Hematopoietic multipotent progenitor cell treated with erythropoietin and hydrocortisone succinate and interleukin-3 and kit ligand, for 15 days (in vitro differentiated cells): ENCODE data around the gene UNC5A.

Source experiments
- DNase-seq: peaks from one replicate; pipeline ENCODE4 v3.0.0-alpha.2; 2015; ENCODE audit warnings: low spot score

UNC5A gene

DNA sequence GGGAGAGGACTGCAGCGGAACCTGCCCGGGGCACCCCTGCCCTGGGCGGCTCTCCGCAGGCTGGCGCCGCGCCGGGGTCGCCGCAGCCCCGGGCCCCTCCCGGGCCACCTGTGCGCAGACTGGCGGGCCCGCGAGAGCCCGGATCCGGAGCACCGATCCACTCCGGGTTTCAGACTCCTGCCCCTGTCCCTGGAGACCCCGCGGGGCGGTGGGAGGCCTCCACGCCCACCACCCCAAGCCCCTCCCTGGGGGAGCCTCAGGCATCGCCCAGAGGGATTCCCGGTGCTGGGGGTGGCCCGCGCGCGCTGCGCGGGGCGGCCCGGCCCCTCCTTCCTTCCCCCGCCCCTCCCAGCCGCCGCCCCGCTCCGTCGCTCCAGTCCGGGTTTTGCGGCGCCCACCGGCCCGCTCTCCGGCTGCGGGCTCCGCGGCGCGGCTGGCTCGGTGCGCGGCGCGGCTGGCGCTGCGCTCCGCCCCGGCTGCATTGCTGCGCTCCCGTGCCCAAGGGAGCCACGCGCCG is at the start of gene UNC5A:
Gene UNC5A, plus strand, starts transcription at position 479 of the 517 bp plus-strand sequence. CDS start 192 bp downstream, outside the sequence.
- no peak for DNase-seq

DNA sequence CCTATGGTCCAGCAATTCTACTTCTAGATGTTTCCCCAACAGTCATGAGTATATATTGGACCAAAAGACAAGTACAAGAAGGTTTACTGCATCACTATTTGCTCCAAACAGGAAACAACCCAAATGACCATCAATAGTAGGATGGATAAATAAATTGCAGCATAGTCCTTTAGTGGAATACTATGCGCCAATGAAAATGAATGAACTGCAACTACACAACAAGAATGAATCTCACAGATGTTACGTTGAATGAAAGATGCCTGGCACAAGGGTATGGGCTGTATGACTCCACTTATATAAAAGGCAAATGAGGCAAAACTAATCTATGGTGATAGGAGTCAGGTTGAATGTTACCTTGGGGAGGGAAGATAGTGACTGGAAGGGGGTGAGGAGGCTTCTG is 48.6 kb upstream of the UNC5A start:
- no peak for DNase-seq

DNA sequence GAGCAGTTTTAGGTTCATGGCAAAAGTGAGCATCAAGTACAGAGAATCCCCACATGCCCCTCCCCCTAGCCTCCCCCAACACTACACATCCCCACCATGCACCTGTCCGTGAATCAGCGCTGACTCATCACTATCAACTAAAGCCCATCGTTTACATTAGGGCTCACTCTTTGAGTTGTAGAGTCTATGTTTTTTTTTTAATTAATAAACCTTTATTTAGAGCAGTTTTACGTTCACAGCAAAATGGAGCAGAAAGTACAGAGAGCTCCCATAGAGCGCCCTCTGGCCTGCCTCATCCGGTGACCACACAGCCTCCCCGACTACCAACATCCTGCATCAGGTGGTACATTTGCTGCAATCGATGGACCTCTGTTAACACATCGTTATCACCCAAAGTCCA is 47.9 kb upstream of the UNC5A start:
- DNase-seq = no peak

DNA sequence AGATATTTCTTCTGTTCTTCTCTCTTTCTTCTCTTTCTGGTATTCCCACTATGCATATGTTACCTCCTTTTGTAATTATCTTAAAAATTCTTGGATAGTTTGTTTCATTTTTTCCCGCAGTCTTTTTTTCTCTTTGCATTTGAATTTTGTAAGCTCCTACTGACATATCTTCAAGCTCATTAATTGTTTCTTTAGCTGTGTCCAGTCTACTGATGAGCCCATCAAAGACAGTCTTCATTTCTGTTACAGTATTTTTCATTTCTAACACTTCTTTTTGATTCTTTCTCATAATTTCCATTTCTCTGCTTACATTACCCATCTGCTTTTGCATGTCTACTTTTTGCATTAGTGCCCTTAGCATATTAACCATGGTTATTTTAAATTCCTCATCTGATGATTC is 44.7 kb upstream of the UNC5A start:
- no peak for DNase-seq

DNA sequence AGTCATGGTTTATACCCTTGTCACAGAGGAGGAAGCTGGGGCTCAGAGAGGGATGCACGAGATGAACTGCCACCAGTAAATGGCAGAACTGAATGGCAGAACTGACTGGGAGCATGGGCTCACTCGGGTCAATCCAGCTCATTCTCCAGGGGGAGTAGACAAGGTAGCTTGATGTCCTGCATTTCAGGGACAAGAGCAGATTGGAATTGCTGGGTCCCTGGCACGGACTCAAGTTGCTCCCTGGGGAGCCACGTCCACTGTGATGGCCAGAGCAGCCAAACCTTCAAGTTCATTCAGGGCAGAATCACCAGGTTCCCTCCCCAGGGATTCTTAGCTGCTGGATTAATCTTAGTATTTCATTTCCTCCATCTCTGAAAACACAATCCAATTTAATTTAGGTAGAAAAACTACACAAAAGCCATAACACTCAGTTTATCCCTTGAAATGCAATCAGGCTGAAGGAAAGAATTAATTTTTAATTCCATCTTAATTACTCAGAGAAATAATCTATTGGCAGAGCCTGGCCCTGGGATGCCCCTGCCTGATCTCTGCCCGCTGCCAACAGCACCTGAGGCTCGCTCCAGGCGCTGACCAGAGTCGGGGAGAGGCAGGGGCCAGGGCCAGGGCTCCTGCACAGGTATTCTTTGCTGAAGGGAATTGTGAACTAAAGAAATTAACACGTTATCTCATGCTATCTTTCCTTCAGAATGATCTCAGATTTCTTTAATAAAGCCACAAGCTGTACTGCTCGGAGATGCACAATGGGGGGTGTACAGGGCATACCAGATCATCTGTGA is 42.0 kb upstream of the UNC5A start:
- DNase-seq = no peak

DNA sequence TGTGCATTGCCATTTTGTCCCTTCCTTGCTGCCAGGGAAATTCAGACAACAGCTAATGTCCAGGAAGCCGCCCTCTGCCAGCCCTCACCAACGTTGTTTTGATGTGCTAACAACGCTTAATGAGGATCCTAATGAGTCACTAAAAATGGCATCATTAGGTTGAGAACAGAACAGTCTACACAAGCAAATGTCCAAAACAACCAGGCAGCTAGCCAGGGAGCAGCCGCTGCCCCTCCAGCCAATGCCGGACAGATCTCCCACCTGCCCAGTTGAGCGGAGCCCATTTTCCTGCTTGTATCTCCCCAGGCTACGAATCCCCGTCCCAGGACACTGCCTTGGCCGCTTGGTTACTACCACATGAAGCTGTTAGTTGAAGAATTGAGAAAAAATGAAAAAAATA is 40.4 kb upstream of the UNC5A start:
- DNase-seq = no peak

DNA sequence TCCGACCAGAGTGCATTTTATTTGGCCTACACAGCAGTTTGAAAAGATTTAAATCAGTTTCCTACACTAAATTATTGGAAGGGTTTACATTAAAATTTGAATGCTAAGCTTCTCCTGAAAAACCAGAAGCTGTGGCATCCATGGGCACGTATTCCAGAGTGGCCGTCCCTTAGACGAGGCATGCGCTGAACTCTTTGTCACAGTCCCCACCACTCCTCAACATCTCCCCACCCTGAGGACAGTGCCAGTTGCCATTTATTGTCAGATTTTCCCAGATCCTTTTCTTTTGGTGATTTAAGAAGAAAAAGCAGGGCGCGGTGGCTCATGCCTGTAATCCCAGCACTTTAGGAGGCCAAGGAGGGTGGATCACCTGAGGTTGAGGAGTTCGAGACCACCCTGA is 39.9 kb upstream of the UNC5A start:
- DNase-seq = no peak

DNA sequence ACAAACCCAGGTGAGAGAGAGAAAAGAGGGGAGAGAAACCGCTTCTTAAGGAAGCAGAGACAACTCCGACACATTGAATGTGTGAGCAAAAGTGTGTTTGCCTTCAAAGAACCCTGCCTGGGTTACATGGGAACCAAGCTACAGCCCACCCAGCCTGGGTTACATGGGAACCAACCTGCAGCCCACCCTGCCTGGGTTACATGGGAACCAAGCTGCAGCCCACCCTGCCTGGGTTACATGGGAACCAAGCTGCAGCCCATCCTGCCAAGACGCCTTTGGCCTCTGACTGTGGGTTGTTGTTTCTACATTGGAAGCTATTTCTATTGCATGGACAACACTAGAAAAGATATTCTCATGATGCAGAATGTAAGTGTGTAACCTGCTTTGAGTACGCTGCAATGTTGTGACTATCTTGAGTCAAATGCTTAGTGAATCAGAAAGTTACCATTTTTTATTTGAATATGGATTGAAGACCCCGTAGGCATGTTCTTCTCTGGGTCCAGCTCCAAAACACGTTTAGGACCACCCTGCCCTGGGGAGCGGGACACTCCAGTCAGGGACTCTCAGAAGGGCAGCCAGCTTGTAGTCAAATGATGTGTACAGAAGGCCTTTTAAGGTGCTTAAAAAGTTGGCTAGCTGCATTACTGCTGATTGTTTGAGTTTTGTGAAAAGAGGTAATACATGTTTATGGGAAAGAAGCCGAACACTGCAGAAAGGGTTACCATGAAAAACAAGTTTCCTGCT is 39.1 kb upstream of the UNC5A start:
- DNase-seq = no peak

DNA sequence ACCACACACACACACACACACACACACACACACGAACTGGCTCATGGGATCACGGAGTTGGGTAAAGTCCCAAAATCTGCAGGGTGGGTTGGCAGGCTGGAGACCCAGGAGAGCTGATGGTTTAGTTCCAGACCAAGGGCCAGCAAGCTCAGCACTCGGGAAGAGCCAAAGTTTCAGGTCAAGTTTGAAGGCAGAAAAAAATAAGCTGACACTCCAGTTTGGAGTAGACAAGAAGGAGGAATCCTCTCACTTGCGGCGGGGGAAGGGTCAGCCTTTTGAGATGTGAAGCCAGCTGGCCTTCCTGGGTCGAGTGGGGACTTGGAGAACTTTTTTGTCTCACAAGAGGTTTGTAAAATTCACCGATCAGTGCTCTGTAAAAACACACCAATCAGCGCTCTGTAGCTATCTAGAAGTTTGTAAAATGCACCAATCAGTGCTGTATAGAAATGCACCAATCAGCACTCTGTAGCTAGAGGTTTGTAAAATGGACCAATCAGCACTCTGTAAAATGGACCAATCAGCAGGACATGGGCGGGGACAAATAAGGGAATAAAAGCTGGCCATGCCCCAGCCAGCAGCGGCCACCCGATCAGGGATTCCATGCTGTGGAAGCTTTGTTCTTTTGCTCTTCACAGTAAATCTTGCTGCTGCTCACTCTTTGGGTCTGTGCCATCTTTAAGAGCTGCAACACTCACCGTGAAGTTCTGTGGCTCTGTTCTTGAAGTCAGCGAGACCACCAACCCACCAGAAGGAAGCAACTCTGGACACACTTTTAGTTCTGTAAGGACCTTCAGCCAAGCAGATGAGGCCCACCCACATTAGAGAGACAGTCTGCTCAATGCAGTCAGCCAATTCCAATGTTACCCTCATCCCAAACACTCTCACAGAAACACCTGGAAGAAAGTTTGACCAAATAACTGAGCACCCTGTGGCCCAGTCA is 37.8 kb upstream of the UNC5A start:
- no peak for DNase-seq

DNA sequence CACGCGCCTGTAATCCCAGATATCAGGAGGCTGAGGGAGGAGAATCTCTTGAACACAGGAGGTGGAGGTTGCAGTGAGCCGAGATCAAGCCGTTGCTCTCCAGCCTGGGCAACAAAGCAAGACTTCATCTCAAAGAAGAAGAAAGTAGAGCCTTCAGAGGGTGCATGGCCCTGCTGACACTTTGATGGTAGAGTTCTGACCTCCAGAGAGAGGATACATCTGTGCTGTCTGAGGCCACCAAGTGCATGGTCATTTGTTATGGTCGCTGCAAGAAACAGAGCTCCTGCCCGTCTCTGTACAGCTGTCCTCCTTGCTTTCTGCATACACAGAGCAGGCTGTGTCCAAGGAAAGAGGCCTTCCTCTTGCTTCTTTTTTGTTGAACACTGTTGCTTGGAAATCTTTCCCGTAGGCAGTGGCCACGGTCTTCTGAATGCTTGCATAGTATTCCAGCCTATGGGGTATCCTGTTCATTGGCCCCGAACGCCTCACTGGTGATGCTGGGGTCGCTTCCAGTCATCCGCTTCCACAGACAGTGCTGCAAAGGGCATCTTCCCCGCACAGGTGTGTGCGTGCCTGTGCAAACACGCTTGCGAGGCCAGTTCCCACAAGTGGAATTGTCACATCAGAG is 36.8 kb upstream of the UNC5A start:
- no peak for DNase-seq

DNA sequence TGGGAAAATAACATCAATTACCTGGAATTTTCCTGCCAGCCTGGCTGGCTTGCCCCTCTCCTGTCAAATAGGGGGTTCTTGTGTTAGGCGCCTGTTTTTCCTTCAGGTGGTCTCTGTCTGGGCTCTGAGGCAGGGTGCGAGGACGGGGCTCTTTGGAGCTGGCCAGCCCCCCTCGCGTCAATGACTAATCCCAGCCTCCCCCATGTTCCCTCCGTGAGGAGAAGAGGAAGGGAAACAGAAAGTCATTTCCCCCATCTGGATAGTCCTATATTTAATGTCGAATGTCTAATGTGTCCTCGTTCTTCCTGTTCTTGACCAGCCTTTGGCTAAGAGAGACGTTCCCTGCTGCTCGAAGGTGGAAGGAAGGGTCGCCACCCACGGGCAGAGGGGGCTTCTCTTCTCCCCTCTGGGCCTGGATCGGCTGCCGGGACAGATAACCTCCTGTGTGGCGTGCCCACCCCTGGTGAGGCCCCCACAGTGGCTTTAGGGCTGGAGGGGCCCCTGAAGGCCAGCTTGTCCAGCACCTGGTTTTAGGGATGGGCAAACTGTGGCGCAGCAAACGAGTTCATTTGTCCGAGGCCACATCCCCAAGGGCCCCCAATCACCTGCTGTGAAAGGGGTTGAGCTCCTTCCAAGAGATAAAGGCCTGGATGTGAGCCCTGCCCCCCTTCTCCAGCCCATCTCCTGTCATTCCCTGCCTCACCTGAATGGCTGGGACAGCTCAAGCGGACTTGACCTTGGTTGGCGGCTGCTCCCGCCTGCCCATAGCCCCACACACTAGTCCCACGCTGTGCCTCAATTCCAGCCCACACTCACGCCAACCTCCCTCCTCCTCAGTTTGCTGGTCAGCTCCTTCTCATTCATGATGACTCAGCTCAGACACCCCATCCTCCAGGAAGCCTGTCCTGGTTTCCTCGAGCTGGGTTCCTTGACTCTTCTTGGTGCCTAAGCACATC is 35.9 kb upstream of the UNC5A start:
- no peak for DNase-seq

DNA sequence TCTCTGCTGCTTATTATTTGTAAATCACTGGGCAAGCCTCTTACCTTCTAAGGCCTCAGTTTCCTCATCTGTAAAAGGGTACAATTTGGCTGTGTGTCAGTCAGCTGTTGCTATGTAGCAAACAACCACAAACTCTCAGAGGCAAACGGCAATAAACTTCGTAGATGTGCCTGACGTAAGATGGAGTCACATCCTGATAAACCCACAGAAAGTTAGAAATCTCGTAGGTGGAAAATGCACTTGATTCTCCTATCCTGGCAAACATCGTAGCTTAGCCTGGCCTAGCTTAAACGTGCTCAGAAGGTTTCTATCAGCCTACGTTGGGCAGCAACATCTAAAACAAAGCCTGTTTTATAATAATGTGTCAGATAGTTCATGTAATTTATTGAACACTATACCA is 35.0 kb upstream of the UNC5A start:
- no peak for DNase-seq

DNA sequence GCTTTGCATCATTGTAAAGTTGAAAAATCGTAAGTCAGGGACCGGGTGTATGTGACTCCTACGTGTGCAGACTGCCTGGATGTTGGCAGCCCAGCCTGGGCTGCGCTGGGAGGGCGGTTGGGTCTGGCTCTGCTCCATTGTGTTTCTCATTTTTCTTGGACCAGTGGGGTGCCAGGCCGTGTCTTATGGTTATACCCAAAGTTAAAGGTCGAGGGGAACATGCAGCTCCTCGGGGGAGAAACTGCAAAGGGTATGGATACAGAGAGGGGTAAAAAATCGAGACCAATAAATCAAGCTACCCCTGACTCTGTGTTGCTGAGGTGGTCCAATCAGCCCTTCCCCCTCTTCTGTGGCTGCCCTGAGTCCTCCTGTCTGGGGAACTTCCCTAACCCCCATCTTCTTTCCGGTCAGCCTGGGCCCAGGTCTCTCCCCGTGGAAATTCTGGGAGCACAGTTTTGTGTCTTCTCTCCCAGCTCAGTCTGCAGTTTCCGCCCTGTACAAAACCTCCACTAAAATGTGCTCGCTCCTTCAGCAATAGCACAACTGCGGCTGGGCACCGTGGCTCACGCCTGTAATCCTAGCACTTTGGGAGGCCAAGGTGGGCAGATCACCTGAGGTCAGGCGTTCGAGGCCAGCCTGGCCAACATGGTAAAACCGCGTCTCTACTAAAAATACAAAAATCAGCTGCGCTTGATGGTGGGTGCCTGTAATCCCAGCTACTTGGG is 34.1 kb upstream of the UNC5A start:
- no peak for DNase-seq

DNA sequence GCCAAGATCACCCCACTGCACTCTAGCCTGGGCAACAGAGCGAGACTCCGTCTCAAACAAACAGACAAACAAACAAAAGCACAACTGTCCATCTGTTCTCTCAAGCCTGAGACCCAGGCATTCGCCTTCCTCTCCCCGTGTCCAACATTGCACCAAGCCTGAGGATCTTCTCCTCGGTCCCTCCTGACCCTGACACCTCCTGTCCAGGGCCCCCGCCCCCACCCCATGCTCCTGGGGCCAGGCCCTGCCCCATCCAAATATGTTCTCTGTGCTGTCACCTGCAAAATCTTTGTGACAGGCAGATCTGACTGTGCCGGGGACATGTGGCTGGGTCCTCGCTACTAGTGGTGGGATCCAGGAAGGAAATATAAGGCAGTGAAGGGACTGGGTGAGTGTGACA is 33.4 kb upstream of the UNC5A start:
- no peak for DNase-seq

DNA sequence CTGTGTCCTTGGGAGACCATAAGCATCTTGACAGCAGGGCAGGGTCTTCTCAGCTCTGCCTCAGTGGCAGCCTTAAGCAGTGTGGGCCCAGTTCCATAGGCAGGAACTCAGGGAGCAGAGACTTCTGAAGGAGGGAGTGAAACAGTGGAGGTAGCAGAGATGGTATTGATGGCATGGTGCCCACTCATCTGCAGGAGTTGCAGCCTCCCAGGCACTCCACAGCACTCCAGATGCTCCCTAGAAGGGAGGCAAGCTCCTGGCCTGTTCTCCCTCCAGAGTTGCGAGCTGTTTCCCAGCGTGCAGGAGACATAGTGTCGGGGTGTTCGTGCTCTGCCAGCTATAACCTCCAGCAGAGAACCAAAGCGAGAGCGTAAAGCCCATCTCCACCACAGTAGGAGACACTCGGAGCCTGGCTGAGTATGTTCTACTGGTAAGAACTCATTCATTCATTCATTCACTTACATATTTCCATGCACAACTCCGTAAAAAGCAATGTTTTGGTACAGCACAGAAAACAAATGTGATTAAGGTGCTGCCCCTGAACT is 31.4 kb upstream of the UNC5A start:
- no peak for DNase-seq

DNA sequence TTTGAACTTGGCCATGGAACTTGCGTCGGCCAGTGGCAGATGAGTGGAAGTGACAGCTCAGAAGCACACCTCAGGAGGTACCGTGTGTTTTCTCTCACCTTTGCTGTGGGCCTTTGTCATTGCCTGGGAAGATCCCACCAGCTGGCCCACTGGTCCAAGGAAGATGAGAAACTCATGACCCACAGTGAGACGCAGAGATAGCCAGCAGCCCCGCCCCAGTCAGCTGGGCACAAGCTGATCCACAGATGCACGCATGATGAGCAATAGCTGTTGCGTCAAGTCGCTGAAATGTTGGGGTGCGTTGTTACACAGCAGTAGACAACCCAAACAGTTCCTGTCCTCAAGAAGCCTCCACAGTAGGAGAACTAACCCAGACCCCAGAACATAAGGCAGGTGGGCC is 30.8 kb upstream of the UNC5A start:
- no peak for DNase-seq

DNA sequence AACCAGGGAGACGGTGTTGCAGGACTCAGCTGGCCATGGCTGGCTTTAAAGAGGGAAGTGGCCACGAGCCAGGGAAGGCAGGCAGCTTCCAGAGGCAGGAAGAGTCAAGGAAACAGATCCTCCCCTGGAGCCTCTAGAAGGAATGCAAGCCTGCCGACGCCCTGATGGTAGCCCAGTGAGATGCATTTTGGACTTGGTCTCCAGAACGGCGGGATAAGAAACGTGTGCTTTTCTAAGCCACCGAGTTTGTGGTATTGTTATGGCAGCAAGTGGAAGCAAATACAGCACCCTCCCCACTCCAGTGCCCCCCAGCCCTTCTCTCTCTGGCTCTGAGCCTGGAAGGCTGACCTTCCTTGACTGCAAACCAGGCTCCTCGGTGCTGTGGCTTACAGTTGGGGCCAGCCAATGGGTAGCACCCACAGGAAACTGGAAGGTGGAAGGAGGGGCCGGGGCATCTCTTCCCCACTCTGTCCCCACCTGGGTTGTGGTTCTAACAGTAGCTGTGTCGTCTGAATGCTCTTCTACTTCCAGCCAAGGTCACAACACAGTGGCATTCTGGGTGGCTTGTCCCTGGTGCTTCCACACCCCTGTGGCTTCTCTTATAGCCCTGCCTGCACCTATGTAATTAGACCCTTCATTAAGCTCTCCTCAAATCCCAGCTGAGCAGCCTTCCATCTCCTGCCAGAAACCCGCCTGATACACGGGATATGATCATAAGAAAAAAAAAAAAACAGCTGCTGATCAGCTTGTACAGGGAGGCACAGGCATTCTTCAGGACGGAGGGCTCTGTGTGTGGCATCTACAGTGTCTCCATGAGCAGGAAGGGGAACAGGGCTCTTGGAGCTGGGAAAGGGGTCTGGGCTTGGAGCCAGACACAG is 29.9 kb upstream of the UNC5A start:
- no peak for DNase-seq

DNA sequence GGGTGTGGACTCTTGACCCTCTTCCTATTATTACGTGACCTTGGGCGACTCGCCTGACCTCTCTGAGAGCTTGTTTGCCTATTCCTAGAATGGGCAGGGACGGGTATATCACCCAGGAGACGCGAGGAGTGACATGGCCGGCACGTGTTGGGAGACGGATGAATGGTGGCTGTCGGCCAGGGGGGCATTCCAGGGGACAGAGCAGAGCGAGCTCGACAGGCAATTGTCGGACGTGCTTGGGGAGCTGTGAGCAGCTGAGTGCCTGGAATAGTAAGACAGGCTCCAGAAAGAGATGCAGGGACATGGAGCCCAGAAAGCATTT is 29.3 kb upstream of the UNC5A start:
- DNase-seq = no peak
